Omental fat pad (tissue), 4 donors: ENCODE measurements around the gene TFB1M. TPM values are rescaled to one million over a fixed set of nuclear protein-coding genes. Genes with fewer than 3 reads are reported as not detected.

Source experiments
- ATAC-seq: fragments of 150-250 bp; one replicate; pipeline ENCODE4 v1.9.1; 2016; ENCODE audit warnings: mild to moderate bottlenecking, moderate library complexity; ENCODE audit not compliant: low FRiP score
- DNase-seq: peaks from one replicate; pipeline ENCODE4 v3.0.0-alpha.2; 2019; ENCODE audit warnings: low spot score
- total RNA-seq, 4 donors: library from RNA; depleted of rRNA; stranded (reverse); fragments of >200 nt; gene quantifications; one replicate each; pipeline ENCODE4 v1.1.0, GENCODE V29; 2016
- TF ChIP-seq, protein P1 (sequence below), 3 donors: fragments of 450-650 bp; IDR thresholded peaks; one replicate each; pipeline ENCODE4 v1.5.1; 2016 to 2017; ENCODE audit warnings: antibody characterized with exemption in 3 of 3, mild to moderate bottlenecking in 3 of 3, moderate library complexity in 2 of 3

Gene TFB1M
- total RNA-seq, 4 donors from 2014 or later = 6.4 to 9.2 (median 7.2) TPM

DNA sequence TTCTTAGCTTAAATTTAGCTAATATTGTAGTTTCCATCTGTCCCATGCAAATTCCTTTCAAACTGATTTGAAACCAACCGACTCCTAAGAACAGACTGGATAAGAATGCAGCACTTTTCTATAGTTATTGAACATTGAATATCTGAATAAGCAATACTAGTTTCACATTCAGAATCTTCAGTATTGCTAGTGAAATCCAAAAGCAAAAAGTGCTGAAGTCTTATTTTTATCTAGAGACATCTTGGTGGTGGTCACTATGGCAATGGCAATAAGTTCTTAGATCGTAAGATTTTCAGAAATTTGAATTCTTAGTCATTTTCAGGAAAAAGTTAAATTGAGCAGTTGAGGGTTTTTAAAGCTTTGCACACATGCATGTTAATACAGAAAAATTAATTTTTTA, 2.7 kb downstream of the TFB1M start:
- ATAC-seq (no peak), DNase-seq (no peak)
- TF ChIP-seq, protein P1, sequence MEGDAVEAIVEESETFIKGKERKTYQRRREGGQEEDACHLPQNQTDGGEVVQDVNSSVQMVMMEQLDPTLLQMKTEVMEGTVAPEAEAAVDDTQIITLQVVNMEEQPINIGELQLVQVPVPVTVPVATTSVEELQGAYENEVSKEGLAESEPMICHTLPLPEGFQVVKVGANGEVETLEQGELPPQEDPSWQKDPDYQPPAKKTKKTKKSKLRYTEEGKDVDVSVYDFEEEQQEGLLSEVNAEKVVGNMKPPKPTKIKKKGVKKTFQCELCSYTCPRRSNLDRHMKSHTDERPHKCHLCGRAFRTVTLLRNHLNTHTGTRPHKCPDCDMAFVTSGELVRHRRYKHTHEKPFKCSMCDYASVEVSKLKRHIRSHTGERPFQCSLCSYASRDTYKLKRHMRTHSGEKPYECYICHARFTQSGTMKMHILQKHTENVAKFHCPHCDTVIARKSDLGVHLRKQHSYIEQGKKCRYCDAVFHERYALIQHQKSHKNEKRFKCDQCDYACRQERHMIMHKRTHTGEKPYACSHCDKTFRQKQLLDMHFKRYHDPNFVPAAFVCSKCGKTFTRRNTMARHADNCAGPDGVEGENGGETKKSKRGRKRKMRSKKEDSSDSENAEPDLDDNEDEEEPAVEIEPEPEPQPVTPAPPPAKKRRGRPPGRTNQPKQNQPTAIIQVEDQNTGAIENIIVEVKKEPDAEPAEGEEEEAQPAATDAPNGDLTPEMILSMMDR (IDR thresholded peaks at IDR 0.05) = no peak

DNA sequence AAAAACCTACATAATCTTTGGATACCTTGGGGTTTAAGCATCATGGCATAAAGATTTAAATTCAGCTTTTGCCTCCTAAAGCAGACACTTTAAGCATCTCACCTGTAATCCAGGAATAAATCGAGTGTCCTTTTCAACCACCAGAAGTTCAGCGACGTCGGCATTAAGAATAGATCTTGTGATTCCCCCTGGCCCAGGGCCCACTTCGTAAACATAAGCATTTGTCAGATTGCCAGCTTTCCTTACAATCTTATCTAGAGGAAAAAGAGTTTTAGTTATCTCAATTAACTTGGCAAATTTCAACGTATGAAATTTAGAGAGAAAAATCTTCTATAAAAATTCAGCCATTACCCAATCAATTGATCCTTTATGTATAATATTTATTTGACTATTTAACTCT, 3.2 kb downstream of the TFB1M start:
- DNase-seq (no peak), ATAC-seq (no peak)
- TF ChIP-seq, protein P1 (IDR thresholded peaks at IDR 0.05) = no peak

DNA sequence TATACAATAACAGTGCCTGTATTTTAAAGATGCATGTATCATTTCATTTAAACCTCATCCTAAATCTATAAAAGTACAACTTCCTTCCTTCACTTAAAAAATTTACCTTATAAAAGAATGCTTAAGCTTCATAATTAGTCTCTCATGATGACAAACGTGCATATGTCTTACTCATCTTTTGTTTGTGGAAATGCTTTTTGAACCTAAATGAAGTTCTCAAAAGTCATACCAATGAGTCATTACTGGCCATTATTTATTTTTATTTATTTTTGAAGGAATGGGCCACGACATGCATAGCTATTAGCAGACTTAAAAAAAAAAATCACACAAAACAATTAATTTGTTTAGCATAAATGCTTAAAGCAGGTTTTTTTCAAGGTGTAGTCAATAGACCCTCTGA, 3.7 kb downstream of the TFB1M start:
- ATAC-seq (no peak), DNase-seq (no peak)
- TF ChIP-seq, protein P1 (IDR thresholded peaks at IDR 0.05) = no peak

DNA sequence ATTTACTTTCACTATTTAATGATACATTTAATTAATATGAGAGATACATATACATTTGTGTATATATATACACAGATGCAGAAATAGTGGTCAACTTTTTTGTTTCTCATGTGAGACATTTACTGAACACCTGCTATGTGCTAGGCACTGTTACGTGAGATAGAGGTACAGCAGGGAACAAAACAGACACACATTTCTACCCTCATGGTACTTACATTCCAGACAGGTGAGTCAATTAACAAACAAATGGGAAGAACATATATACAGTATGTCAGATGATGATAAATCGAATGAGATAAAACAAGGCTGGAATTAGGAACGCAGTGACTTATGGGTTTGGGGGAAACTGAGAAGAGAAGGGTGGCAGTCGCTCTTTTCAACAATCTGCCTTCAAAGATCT, 5.1 kb downstream of the TFB1M start:
- no peak for ATAC-seq
- TF ChIP-seq, protein P1 (IDR thresholded peaks at IDR 0.05) = no peak
- DNase-seq = no peak

DNA sequence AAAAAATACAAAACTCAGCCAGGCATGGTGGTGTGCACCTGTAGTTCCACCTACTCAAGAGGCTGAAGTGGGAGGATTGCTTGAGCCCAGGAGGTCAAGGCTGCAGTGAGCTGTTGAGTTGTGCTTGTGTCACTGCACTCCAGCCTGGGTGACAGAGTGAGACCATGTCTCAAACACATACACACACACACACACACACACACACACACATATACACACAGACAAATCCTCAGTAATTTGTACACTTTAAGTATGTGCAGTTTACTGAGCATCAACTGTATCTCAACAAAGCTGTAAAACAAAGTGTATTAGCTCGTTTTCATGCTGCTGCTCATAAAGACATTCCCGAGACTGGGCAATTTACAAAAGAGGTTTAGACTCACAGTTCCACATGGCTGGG, 7.3 kb downstream of the TFB1M start:
- ATAC-seq = no peak
- TF ChIP-seq, protein P1 (IDR thresholded peaks at IDR 0.05) = no peak
- no peak for DNase-seq

DNA sequence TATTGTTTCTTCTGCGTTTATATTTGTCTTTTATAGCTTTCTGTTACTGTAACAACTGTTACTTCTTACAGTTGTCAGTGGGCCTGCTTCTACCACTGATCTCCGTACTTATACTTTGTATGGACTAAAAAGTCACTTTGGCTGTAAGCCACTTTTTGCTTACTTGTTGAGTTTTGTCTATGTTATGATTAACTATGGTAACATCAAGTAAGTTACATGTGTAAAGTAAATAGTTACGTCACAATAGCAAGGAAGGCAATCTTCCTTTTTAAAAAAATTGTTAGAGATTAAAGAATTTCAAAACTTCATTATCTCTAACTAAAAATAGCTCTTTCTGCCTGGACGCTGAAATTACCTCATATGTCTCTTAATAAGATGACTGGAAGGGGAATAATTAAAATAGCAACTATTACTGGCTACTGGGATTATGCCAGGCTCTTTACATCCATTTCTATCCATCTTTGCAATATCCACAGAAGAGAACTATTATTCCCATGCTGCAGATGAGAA, 10.9 kb downstream of the TFB1M start:
- TF ChIP-seq, protein P1 (IDR thresholded peaks at IDR 0.05) = no peak
- ATAC-seq (no peak), DNase-seq (no peak)

DNA sequence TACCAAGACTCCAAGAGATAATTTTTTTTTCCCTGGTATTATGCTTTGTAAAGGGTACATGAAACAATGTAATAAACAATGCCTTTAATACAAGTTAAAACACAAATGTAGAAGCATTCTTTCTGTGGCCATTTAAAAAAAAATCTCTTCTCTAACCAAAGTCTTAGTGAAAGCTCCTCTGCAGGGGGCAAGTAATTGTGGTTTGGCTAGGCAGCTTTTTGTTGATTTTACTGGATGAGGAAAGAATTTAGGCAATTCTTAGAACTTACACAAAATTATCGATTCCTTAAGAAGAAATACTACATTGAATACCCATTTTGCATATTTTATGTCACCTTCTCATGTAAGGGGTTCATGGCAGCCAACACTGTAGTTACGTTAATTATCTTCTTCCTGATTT, 12.4 kb downstream of the TFB1M start:
- ATAC-seq (no peak), DNase-seq (no peak)

More for the DNA sequence above, 12.4 kb downstream of the TFB1M start:
- TF ChIP-seq, protein P1 (IDR thresholded peaks at IDR 0.05) = no peak
